WI38 (cell line): Measurements from ENCODE around the gene SUMF2.
"Not testable (repeated sequence)": the region's sequence is repeated elsewhere in the genome, so short reads cannot be mapped to it uniquely, and the experiment has no call there.

ENCODE experiments used
- H3K4me3 ChIP-seq: 2 replicates; pipeline ENCODE4 v1.5.1; 2011; ENCODE audit warnings: low read depth, mild to moderate bottlenecking, control low read depth, low read length
- CTCF ChIP-seq: IDR thresholded peaks from 2 replicates; pipeline ENCODE4 v1.5.1; 2012; ENCODE audit warnings: low read depth, mild to moderate bottlenecking, control low read depth, low read length

Gene SUMF2

GRCh38 chr7:56033671-56034432 lies 30.2 kb upstream of the SUMF2 start:
- peak overlapping the region; percentile 67 for H3K4me3 ChIP-seq
- peak; percentile 35 for TF ChIP-seq CTCF

- no peak for TF ChIP-seq CTCF
Observed at GRCh38 chr7:56040730-56041129, 23.4 kb upstream of the SUMF2 start.

GRCh38 chr7:56045758-56046157 lies 18.3 kb upstream of the SUMF2 start:
- H3K4me3 ChIP-seq, result not testable (repeated sequence)

More at GRCh38 chr7:56040730-56041129, 23.4 kb upstream of the SUMF2 start:
- no peak overlapping the region for H3K4me3 ChIP-seq

GRCh38 chr7:56046721-56047445 lies 17.2 kb upstream of the SUMF2 start:
- no peak for TF ChIP-seq CTCF
- no peak overlapping the region for H3K4me3 ChIP-seq

GRCh38 chr7:56047446-56048116 lies 16.5 kb upstream of the SUMF2 start:
- H3K4me3 ChIP-seq, result not testable (repeated sequence)

GRCh38 chr7:56048245-56048644 lies 15.8 kb upstream of the SUMF2 start:
- no peak for TF ChIP-seq CTCF
- H3K4me3 ChIP-seq, result no peak overlapping the region

GRCh38 chr7:56048763-56049162 lies 15.3 kb upstream of the SUMF2 start:
- H3K4me3 ChIP-seq, result not testable (repeated sequence)

GRCh38 chr7:56051053-56051338 lies 13.1 kb upstream of the SUMF2 start:
- no peak for TF ChIP-seq CTCF

More at GRCh38 chr7:56051053-56051338, 13.1 kb upstream of the SUMF2 start:
- peak overlapping the region; percentile 93 for H3K4me3 ChIP-seq
